ENCODE measurements around the gene WDR5.

Gene WDR5

GRCh38 chr9:134174526-134175290, 38.8 kb downstream of the WDR5 start:
- no peak for DNase-seq (ENCODE audit: low read depth)

GRCh38 chr9:134175291-134175807, 39.5 kb downstream of the WDR5 start:
- no peak for DNase-seq (ENCODE audit: low read depth)

- no peak for DNase-seq (ENCODE audit: low read depth)
Measured at GRCh38 chr9:134175808-134176598, 40.1 kb downstream of the WDR5 start.

- no peak for DNase-seq (ENCODE audit: low read depth)
Measured at GRCh38 chr9:134176599-134176968, 40.7 kb downstream of the WDR5 start.

- DNase-seq (ENCODE audit: low read depth), result no peak
Measured at GRCh38 chr9:134177186-134177585, 41.3 kb downstream of the WDR5 start.

GRCh38 chr9:134177624-134178393, 41.9 kb downstream of the WDR5 start:
- DNase-seq (ENCODE audit: low read depth), result no peak

- no peak for DNase-seq (ENCODE audit: low read depth)
Measured at GRCh38 chr9:134178394-134178767, 42.5 kb downstream of the WDR5 start.

- no peak for DNase-seq (ENCODE audit: low read depth)
Measured at GRCh38 chr9:134178768-134179551, 43.1 kb downstream of the WDR5 start.

GRCh38 chr9:134179595-134179917, 43.7 kb downstream of the WDR5 start:
- DNase-seq (ENCODE audit: low read depth), result no peak

GRCh38 chr9:134179918-134180785, 44.3 kb downstream of the WDR5 start:
- DNase-seq (ENCODE audit: low read depth), result no peak

GRCh38 chr9:134180786-134181647, 45.1 kb downstream of the WDR5 start:
- no peak for DNase-seq (ENCODE audit: low read depth)

- no peak for DNase-seq (ENCODE audit: low read depth)
Measured at GRCh38 chr9:134181648-134182034, 45.8 kb downstream of the WDR5 start.

GRCh38 chr9:134182554-134183085, 46.7 kb downstream of the WDR5 start:
- DNase-seq (ENCODE audit: low read depth), result no peak

- DNase-seq (ENCODE audit: low read depth), result no peak
Measured at GRCh38 chr9:134185536-134186011, 49.7 kb downstream of the WDR5 start.

GRCh38 chr9:134186471-134187109, 50.7 kb downstream of the WDR5 start:
- DNase-seq (ENCODE audit: low read depth), result no peak

- no peak for DNase-seq (ENCODE audit: low read depth)
Measured at GRCh38 chr9:134187110-134187531, 51.2 kb downstream of the WDR5 start.

- no peak for DNase-seq (ENCODE audit: low read depth)
Measured at GRCh38 chr9:134187891-134188385, 52.1 kb downstream of the WDR5 start.

GRCh38 chr9:134188386-134189144, 52.7 kb downstream of the WDR5 start:
- no peak for DNase-seq (ENCODE audit: low read depth)
